Stimulated activated CD4-positive, alpha-beta T cell treated with anti-CD3 and anti-CD28 coated beads, Interleukin-12 subunit alpha, Interleukin-12 subunit beta, amount 100 ng/mL, for 48 hours (primary cell): ENCODE results near the gene NR4A1.

ENCODE experiments used
- DNase-seq, 3 donors: peaks; one replicate each; pipeline ENCODE4 v3.0.0-alpha.2; 2020; ENCODE audit warnings: low read depth in 2 of 3, low spot score in 1 of 3

Gene NR4A1

GRCh38 chr12:52018433-52019112 lies 32.7 kb upstream of the NR4A1 start:
- DNase-seq: no peak

DNA sequence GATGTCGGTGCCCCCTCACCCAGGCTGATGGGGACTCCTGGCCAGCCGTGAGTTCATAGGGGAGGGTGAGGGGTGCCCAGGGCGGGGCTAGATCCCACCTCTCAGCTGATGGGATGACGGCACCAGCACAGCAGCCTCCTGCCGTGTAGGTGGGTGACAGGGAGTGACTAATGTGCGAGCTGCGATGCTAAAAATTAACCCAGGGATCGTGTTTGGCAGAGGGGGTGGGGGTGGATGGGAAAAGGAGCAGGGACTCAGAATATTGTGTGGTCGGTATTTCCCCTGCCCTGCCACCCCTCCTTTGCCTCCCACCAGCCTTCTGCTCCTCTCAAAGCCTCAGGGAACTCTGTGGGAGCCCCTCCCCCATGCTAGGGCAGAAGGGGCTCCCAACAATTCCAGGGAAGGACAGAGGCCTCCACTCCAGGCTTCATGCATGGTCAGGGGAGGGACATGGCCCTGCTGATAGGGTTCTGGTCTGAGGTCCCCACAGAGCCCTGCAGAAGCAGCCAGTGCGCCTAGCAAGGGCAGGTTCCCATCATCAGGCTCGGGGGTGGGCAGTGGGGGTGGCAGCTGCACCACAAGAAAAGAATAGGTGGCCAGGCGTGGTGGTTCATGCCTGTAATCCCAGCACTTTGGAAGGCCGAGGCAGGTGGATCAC lies 32.0 kb upstream of the NR4A1 start:
- no peak for DNase-seq

- DNase-seq: peak in 2 of 3 donors; percentile 37 to 52
Observed at GRCh38 chr12:52020539-52021336, 30.5 kb upstream of the NR4A1 start.

DNA sequence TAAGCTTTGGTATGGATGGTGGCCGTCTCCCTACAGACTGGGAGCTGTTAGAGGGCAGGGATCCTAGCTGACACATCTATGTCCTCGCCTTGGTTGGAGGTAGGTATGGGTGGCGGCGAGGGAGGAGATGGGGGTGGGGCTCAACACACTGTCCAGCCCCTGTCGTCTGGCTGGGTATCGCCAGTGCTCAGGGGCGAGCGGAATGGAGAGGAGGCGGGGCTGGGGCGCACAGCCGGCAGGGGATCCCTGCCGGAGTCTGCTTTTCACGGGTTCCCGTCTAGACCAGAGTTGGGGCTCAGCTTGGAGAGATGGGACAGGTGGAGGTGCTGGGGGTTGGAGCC lies 28.4 kb upstream of the NR4A1 start:
- no peak for DNase-seq

DNA sequence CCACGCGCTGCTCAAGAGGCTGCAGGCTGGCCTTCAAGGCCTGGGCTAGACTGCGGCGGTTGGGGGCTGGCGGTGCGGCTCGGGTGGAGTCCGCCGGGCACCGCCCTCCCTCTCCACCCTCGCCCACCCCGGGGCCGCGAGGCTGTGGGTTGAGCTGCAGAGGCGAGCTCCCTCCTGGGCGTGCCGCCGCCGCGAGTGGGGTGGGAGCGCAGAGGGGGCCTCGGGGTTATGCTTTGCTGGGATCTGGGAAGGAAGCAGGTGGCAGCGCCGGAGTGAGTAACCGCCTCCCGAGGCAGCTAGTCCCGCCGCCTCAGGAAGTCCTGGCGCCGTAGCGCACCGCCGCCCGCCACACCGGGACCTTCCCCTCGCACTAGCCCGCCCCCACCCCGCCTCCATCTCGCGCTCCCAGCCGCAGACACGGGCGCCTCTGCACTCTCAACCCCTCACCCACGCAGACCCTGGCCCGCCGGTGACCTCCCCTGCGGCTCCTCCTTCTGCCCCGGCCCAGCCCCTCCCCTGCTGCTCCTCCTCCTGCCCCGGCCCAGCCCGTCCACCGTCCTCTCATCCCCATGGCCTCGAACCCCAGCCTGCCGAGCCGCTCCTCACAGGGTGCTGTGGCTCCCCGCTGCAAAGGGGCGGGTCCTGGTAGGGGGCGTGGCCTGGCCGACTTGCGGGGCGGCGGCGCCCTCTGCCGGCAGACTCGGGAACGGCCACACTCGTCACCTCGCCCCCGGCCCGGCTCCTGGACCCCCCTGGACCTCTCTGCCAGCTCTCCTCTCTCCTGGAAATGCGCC lies 27.9 kb upstream of the NR4A1 start:
- peak; percentile 86 to 93 (median 92) for DNase-seq

DNA sequence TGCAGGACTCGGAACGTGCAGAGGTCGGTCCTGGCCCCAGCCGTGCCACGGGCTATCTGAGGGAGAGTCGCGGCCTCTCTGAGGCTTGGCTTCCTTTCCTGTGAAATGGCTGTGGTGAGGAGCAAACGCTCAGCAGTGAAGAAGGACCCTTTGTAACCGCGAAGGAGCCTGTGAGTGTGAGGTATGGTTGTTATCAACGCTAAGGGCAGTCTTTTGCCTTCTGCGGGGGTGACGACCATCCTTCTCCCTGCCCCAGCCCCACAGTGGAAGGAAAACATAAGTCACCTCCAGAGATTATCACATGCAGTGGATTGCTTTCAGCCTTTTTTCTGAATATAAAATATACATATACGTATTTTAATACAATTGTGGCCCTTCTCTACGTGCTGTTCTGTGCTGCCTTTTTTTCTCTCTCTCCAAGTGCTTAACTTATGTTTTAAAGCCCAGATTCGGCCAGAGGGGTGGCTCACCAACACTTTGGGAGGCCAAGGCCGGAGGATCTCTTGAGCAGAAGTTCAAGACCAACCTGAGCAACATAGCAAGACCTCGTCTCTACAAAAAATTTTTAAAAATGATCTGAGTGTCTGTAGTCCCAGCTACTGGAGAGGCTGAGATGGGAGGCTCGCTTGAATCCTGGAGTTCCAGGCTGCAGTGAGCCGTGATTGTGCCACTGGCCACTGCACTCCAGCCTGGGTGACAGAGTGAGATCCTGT lies 27.1 kb upstream of the NR4A1 start:
- no peak for DNase-seq

- peak; percentile 40 to 67 (median 51) for DNase-seq
Observed at GRCh38 chr12:52024845-52025230, 26.4 kb upstream of the NR4A1 start.

- DNase-seq: no peak
Observed at GRCh38 chr12:52026263-52026662, 25.0 kb upstream of the NR4A1 start.

DNA sequence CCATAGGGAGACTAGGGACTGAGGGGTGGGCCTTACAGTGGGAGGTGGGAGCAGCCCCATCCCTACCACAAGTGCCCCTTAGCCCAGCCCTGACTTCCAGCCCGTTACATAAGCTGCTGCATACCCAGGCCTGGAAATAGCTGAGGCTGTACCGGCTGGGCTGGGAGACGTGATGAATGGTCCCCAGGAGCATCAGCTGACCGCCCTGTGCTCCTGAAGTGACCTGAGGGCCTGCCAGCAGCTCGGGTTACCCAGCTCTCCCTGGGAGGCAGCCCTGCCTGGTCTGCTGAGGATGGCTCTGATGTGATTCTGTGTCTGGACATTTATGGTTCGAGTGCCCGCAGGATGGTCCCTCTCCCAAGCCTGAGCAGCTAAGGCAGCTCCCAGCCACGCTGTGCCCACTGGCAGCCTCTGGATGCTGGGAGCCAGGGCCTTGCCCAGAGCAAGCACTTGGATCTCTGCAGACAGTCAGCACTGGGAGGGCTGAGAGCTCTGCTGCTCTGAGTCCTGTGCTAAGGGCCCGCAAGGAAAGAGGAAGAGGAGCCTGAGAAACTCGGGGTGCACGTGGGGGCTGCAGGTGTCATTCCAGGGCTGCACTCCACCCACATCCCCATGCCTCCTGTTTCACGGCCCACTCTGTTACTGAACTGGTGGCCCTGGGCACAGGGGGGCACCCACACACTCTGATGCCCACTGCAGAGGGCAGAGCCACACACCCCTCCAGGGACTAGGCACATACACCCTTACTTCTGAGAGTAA lies 24.0 kb upstream of the NR4A1 start:
- DNase-seq: no peak

GRCh38 chr12:52029685-52030084 lies 21.6 kb upstream of the NR4A1 start:
- DNase-seq: no peak

DNA sequence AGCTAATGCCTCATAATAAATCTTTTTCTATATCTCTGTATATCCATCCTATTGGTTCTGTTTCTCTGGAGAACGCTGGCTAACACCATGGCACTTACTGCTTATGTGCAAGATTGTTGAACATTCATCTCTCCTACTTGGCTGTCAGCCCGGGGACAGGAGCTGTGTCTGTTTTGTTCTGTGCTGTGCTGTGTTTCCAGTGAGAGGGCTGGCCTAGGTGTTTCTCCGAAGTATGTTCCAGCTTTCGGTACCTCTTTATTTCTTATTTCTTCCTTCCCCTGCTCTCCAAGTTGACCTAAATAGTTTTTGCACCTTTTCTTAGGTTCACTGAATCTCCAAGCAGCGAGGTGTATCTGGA lies 18.8 kb upstream of the NR4A1 start:
- DNase-seq: no peak

DNA sequence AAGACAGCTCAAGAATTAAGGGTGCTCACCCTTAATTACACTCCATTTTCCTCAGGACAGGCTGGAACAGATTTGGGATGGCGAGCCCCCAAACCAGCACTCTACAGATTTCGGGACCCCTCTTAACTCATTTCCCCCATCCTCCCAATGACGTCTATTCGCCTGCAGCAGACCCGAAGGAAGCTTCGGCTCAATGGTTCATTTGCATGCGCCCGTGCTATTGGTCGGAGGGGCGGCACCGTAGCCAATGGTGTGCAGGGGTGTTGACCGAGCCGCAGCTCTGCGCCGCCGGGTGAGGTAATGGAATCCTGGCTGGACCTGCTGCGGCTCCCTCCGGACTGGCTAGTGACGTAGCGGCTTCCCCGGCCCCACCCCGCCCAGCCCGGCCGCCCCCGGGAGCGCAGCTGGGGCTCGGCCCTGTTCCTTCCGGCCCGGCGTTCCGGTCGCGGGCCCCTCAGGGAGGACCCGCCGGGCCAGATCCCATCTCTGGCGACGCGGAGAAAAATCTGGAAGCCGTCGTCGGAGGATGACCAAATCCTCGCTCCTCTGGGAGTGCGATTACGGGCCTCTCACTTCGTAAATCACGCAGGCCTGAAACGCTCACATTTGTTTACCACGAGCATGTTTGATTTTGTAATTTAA lies 18.3 kb upstream of the NR4A1 start:
- DNase-seq: peak; percentile 84 to 90 (median 84)

DNA sequence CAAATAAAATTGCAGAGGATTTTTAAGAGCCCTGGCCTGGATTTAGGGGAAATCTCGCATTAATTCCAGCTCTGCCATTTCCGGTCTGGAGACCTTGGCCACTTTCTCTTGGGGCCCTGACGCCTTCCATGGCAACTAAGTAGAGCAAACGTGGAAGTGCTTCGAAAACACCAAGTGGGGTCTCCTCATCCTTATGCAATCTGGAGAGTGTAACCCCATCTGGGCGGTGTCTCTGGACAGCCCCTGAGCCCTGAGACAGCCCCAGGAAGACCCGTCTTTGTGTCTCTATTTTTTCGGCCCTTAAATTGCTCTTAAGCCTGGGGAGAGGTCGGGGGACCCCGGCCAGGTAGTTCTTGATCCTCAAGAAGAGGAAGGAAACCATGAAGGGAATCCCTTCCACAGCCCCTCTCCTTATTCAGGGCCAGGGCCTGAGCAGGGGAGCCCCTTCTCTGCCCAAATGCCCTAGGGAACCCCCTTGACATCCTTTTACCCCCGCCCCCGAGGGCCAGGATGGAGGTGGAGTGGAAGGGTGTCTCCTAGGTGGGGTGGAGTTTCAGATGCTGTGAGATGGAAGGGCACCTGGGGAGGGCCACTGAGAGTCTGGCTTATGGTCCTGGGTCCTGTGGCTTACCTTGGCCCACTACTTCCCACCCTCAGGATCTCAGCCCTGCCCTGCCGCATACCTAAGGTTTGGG lies 17.6 kb upstream of the NR4A1 start:
- no peak for DNase-seq

- DNase-seq: no peak
Observed at GRCh38 chr12:52035190-52035589, 16.1 kb upstream of the NR4A1 start.

DNA sequence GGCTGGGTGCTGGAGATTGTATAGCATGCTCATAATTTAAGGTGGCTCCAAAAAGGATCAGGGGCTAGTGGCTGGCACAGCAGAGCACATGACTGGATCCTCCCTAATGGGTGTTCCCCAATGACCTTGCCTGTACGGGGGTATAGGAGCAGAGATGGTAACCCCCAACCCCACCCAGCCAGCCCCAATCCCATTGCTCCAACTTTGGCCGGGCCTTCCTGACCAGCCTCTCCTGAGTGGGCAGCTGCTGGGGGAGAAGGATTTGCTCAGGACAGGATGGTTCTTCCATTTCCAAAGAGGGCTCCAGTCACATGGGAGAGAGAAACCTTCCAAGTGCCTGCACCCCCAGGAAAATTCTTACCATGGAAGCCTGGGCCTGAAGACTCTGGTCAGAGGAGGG lies 15.3 kb upstream of the NR4A1 start:
- DNase-seq: no peak

DNA sequence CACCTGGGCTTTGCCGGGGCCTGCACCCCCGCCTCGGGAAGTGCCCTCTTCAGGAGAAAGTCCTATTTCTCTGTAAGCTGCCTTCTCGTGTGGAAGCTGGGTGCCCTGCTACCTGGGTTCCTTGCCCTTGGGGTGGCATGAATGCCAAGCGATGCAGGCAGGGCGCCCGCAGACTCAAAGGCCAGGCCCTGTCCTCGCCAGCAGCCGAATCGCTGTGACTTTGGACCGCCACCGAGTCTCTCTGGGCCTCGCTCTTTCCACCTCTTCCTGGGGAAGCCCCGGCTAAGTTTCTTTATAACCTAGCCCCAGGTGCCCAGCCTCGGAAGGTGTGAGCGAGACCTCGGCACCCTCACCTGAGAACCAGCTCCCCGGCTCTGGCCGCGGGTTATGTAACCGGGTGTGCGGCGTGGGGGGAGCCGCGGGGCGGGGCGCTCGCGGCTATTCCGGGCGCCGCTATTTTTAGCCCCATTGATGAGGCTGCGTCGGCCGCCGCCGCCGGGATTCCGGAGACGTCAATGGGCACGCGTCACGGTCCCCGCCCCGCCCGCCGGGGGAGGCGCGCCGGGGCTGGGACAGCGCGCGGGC lies 14.6 kb upstream of the NR4A1 start:
- peak; percentile 44 to 72 (median 60) for DNase-seq

GRCh38 chr12:52037248-52037861 lies 13.9 kb upstream of the NR4A1 start:
- DNase-seq: no peak

DNA sequence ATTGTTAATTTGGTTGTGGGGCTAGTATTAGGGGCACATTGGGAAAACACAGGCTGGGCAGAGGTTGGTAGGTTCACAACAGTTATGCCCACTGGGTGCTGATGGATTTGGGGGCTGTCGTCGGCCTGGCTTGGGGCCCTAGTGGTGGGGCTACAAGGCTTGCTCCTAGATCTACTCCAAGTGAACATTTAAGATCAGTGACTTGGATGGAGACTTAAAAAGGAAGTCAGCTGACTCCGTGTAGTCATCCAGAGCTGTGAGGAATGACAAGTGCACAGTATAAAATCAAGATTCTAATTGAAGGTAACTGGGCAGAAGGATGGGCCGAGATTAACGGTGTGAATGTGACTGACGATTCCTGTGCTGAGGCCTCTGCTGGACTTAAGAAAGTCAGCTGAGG lies 12.8 kb upstream of the NR4A1 start:
- no peak for DNase-seq
